ENCODE data around the gene TMEM273. TPM values are rescaled to one million over a fixed set of nuclear protein-coding genes. Genes with fewer than 3 reads are reported as not detected.

The TMEM273 gene
- polyA plus RNA-seq, 3 donors = 2.2 to 3.0 (median 2.5) TPM

- DNase-seq = no peak
Measured at GRCh38 chr10:49164559-49165188, 23.5 kb downstream of the TMEM273 start.

- no peak for DNase-seq
Measured at GRCh38 chr10:49163741-49164140, 24.4 kb downstream of the TMEM273 start.

GRCh38 chr10:49162761-49163310 is 25.4 kb downstream of the TMEM273 start:
- DNase-seq = no peak

DNA sequence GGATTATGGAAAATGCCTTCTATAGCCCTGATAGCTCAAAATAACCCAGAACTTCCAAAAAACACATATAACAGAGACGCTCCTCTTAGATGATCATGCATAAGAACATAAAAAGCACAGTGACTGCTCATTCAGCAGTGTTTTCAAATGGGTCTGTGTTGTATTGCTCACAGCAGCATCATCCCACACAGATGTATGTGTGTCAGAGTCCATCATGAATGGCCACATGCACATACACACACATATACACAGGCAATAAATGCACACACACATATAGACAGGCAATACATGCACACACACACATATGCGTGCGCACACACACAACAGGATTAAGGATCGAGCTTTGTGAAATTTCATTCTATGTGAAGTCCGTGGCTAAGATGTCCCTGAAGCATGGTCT is 26.1 kb downstream of the TMEM273 start:
- DNase-seq = no peak

GRCh38 chr10:49161411-49161997 is 26.7 kb downstream of the TMEM273 start:
- no peak for DNase-seq

DNA sequence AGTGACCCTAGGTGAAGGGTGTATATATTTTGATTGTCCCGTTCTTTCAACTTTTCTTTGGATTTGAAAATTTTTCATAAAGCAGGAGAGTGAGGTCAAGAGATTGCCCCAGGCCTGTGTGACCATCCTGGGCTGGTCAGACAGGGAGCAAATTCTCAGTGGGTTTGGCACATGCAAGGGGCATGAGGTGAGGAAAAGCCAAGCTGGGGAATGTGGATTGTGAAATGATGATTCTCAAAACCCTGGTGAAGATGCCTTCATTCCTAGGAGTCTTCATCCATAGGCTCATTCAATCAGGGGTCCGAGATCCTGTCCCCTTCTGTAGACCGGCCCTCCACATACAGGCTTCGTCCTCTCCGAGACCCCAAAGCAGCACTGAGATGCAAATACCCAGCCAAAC is 27.4 kb downstream of the TMEM273 start:
- DNase-seq = no peak

GRCh38 chr10:49160110-49160509 is 28.1 kb downstream of the TMEM273 start:
- DNase-seq = no peak

DNA sequence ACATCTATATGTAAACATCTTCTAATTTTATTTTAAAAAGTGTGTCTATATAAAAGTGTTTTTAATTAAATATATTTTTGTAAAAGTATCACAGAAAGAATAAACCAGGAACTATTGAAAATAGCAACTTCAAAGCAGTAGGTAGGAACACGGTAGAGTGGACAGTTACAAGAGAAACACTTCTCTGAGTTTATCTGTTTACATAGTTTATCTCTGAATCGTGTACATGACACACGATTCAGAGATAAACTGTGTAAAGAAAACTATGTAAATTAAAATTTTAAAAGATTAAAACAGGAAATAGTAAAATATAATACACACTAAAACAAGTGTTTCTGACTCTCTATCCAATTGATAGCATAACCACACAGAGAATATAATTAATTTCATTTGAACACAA is 29.3 kb downstream of the TMEM273 start:
- DNase-seq = no peak

DNA sequence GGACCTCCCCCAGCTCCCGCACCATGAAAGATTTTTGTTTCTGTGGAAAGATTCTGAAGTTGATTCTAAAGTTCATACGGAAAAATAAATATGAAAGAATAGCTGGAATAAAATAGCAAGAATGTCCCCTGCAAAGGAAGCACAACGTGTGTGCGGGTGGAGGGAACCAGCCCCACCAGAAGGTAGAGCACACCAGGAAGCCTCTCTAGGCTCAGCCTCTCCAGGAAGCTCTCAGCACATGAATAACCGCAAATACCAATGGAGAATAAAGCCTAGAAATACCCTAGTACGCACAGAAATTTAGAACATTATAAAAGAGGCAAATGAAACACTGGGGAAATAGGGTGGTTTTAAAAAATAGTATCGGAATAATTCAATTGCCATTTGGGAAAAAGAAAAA is 29.8 kb downstream of the TMEM273 start:
- no peak for DNase-seq

GRCh38 chr10:49157229-49157628 is 31.0 kb downstream of the TMEM273 start:
- no peak for DNase-seq

- no peak for DNase-seq
Measured at GRCh38 chr10:49154641-49155040, 33.5 kb downstream of the TMEM273 start.

DNA sequence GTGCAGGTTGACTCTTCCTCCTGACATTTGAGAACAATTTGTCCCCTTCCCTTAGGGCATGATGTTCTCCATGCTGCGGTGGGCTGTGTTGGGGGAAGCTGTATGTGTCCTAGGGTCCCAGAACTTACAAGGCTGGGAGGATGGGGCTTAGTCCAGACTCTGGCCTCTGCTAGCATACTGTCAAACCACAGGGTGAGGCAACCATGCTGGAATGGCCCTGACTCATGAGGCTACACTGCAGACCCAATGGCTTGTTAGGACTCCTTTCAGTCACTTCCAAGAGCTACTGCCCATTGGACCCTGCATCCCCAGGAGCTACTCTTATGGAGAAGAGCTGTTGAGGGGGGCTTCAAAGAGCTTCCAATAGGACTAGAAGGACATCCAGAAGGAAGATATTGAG is 34.2 kb downstream of the TMEM273 start:
- DNase-seq = no peak

- no peak for DNase-seq
Measured at GRCh38 chr10:49153115-49153514, 35.1 kb downstream of the TMEM273 start.

DNA sequence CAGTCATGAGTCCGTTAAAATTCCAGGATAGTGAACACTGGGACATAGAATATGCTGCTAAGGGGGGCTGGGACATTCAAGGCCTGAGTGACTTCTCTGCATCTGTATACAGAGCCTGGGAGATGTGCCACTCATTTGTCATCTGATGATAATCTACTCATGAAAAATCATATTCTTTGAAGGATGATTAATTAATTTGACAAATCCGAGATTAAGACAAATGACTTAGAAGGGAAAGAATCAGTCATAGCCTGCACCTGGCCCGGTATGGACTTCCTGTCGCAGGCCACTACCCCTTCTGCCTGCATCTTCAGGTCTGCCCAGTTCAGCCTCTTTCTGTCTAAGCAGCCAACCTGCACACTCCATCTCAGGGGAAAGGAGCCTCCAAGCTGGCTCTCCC is 35.5 kb downstream of the TMEM273 start:
- no peak for DNase-seq

GRCh38 chr10:49152037-49152436 is 36.2 kb downstream of the TMEM273 start:
- no peak for DNase-seq

- DNase-seq = no peak
Measured at GRCh38 chr10:49151481-49151880, 36.7 kb downstream of the TMEM273 start.

DNA sequence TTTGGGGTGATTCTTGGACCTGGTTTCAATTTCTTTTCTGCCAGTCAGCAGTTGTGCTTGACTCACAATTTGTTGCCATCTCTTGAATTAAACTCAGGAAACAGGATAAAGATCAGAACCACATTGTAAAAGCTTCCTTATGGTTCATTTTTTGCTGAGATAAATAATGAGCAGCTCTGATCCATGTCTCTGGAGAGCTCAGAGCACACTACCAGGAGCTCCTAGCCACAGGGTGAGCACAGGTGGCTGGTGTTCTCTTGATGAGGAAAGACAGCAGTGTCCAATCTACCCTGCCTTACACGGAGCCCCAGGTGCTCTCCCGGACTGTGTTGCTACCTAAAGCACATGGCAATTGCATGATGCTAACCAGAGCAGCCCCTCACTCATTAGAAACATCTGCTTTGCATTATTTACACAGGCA is 37.2 kb downstream of the TMEM273 start:
- DNase-seq = no peak

GRCh38 chr10:49150426-49150825 is 37.8 kb downstream of the TMEM273 start:
- no peak for DNase-seq

GRCh38 chr10:49149881-49150280 is 38.3 kb downstream of the TMEM273 start:
- no peak for DNase-seq

- no peak for DNase-seq
Measured at GRCh38 chr10:49144058-49144720, 44.0 kb downstream of the TMEM273 start.

GRCh38 chr10:49143249-49143648 is 44.9 kb downstream of the TMEM273 start:
- no peak for DNase-seq

DNA sequence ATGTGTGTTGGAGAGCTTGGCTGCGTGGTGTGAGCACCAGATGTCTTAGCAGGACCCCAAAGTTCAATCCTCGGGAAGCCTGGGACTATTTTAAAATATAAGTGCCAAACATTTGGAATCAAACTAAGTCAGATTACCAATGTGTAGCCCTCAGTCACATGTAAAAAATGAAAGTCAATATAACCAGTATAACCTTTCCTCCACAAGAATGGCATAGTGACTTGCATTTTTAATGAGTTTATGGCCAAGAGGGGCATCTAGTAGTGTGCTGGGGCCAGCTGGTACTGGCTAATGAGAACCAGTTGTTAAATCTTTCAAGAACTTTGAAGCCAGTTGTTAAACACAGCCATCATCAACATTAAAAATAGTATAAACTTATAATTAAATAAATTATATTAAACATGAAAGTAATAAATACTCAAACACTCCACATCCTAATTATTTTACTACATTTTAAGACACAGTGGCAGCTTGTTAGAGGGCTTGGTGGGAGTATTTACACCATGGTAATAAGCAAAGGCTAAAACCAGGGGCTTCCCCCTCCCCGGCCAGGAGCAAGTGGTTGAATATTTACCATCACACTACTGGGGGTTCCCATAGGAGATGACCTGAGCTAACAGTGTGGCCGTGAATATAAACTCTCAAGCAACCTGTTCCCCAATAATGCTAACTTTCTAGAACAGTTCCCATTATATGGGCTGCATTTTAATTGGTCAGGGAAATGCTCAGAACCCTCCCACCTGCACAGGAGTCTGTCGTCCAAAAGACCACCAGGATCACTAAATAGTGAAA is 46.5 kb downstream of the TMEM273 start:
- DNase-seq = no peak

Measured in renal pelvis (tissue), 4 donors.